Ascending aorta (tissue), 2 donors: ENCODE data around the gene PNO1. TPM values are rescaled to one million over a fixed set of nuclear protein-coding genes. Genes with fewer than 3 reads are reported as not detected.
A peak's percentile ranks its signal among the peaks of the same experiment; 100 is the strongest.

Source experiments
- DNase-seq, 2 donors: peaks; one replicate each; pipeline ENCODE4 v3.0.0-alpha.2; 2019; ENCODE audit warnings: low spot score in 2 of 2
- H3K27ac ChIP-seq, 2 donors: fragments of 200-600 bp; sonication (generic); one replicate each; pipeline ENCODE4 v1.5.1; 2016 to 2017; ENCODE audit warnings: mild to moderate bottlenecking in 1 of 2
- H3K27me3 ChIP-seq: fragments of 200-600 bp; sonication (generic); one replicate; pipeline ENCODE4 v1.5.1; 2017
- H3K36me3 ChIP-seq, 2 donors: fragments of 200-600 bp; sonication (generic); one replicate each; pipeline ENCODE4 v1.5.1; 2016
- H3K4me1 ChIP-seq, 2 donors: fragments of 200-600 bp; sonication (generic); one replicate each; pipeline ENCODE4 v1.5.1; 2016 to 2017; ENCODE audit warnings: mild to moderate bottlenecking in 1 of 2
- H3K4me3 ChIP-seq, 2 donors: fragments of 200-600 bp; sonication (generic); one replicate each; pipeline ENCODE4 v1.5.1; 2016 to 2017; ENCODE audit warnings: mild to moderate bottlenecking in 1 of 2
- H3K9me3 ChIP-seq, 2 donors: fragments of 200-600 bp; sonication (generic); one replicate each; pipeline ENCODE4 v1.5.1; 2016
- intact Hi-C: fragments of 100-400 bp; cut with DNase I; formaldehyde crosslinking; loops from one replicate; pipeline ENCODE4 v1.15.1; 2023
- total RNA-seq: library from RNA; depleted of rRNA; stranded (reverse); fragments of >200 nt; gene quantifications from one replicate; pipeline ENCODE4 v1.1.0, GENCODE V29; 2016
- TF ChIP-seq, protein P1 (sequence below), 3 experiments: fragments of 200-600 bp in 2 of 3; fragments of 450-650 bp in 1 of 3; sonication (generic) in 2 of 3; IDR thresholded peaks; one replicate each; pipeline ENCODE4 v1.5.1; 2016 to 2019; ENCODE audit warnings: antibody characterized with exemption in 3 of 3, mild to moderate bottlenecking in 1 of 3, moderate library complexity in 1 of 3

PNO1 gene
- total RNA-seq, 1 donor from 2014 or later: 5.4 TPM

DNA sequence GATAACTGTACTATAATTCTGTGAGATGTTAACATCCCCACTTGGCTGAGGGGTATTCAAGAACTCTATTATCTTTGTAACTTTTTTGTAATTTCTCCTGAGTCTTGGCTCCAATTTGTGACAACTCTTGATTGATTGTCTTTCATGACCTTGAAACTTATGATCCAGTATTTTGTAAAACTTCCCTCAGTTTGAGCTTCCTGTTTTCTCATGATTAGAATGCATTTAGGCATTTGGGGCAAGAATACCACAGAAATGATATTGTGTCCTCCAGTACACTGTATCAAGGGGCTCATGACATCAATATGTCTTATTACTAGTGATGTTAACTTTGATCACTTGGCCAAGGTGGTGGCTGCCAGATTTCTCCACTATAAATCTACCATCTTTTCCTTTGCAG, 37.4 kb downstream of the PNO1 start:
- no peak for DNase-seq
- no peaks in the 10 kb centered on the region for H3K27me3 ChIP-seq
- TF ChIP-seq, protein P1, sequence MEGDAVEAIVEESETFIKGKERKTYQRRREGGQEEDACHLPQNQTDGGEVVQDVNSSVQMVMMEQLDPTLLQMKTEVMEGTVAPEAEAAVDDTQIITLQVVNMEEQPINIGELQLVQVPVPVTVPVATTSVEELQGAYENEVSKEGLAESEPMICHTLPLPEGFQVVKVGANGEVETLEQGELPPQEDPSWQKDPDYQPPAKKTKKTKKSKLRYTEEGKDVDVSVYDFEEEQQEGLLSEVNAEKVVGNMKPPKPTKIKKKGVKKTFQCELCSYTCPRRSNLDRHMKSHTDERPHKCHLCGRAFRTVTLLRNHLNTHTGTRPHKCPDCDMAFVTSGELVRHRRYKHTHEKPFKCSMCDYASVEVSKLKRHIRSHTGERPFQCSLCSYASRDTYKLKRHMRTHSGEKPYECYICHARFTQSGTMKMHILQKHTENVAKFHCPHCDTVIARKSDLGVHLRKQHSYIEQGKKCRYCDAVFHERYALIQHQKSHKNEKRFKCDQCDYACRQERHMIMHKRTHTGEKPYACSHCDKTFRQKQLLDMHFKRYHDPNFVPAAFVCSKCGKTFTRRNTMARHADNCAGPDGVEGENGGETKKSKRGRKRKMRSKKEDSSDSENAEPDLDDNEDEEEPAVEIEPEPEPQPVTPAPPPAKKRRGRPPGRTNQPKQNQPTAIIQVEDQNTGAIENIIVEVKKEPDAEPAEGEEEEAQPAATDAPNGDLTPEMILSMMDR (IDR thresholded peaks at IDR 0.05): no peak
- no peaks in the 10 kb centered on the region for H3K36me3 ChIP-seq
- H3K9me3 ChIP-seq: no peaks in the 10 kb centered on the region
- peak overlapping the region in 1 of 2 donors; percentile 15 for H3K27ac ChIP-seq
- intact Hi-C loops: loop anchor here (5.0 kb wide), 1 partner anchor 247 kb away; no protein-coding TSS in a partner anchor
- H3K4me3 ChIP-seq: no peak overlapping the region
- H3K4me1 ChIP-seq: peaks cover 0 to 25% of the 10 kb centered on the region in 2 donors

DNA sequence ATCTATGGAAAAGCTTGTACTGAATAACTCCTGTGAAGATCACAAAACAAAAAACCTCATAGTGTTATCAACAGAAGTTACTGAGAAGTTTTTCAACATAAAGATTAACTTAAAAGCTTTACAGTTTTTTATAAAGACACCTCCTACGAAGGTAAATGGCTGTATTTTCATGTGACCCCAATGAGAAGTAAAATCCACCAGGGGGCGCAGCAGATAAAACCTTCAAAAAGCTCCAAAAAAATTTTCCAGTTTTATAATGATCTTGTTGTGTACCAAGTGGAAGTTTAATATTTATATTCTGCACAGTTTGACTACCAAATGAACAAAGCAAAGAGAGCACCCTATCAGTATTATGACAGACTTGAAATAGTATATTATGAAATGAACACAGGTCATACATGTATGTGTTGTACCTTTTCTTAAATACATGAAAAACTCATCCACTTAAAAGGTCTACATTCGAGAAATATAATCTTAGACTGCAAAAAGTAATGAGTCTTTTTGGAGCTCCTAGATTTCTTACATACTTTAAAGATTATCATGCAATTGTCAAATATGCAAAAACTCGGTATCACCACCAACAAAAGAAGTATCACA, 38.5 kb downstream of the PNO1 start:
- no peaks in the 10 kb centered on the region for H3K36me3 ChIP-seq
- TF ChIP-seq, protein P1 (IDR thresholded peaks at IDR 0.05): peak; percentile 53 to 74 (median 58)
- no peaks in the 10 kb centered on the region for H3K27me3 ChIP-seq
- peaks cover 0 to 25% of the 10 kb centered on the region in 2 donors for H3K4me1 ChIP-seq
- H3K9me3 ChIP-seq: no peaks in the 10 kb centered on the region
- H3K4me3 ChIP-seq: no peak overlapping the region
- intact Hi-C loops: loop anchor here (1.0 to 5.0 kb wide), 3 partner anchors 56 to 246 kb away; partner anchors contain the start of gene PPP3R1
- no peak overlapping the region for H3K27ac ChIP-seq
- no peak for DNase-seq

DNA sequence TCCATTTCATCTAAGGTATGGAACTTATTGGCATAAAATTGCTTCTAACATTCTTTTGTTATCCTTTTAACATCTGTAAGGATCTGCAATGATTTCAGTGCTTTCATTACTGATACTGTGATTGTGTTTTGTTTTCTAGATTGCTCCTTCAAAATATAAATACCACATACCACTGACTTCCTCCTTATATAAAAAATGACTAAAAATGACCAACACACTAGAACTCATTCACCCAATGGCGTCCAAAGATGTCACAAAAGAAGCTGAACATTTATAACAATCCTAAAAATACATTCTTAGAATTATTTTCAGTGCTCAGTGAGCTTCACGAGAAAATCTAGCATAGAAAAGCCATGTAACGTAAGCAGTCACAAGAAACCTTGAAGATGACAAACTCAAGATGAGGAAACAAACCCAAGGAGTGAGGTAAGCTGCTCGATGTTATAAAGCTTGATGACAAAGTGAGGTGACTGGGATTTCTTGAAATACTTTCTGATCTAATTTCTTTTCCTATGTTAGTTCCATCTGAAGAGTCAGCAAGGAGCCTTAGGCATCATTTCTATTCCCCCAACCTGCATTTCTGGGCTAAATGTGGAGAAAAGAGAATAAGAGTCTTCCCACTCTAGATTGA, 42.6 kb downstream of the PNO1 start:
- Histone ChIP-seq H3K27ac (no peak overlapping the region), H3K27me3 (no peaks in the 10 kb centered on the region), H3K9me3 (no peaks in the 10 kb centered on the region), H3K4me1 (peaks cover 0 to 10% of the 10 kb centered on the region in 2 donors), H3K36me3 (peaks cover 0 to 3% of the 10 kb centered on the region in 2 donors), H3K4me3 (no peak overlapping the region)
- TF ChIP-seq, protein P1 (IDR thresholded peaks at IDR 0.05): no peak
- intact Hi-C loops: no loop called here
- DNase-seq: no peak

DNA sequence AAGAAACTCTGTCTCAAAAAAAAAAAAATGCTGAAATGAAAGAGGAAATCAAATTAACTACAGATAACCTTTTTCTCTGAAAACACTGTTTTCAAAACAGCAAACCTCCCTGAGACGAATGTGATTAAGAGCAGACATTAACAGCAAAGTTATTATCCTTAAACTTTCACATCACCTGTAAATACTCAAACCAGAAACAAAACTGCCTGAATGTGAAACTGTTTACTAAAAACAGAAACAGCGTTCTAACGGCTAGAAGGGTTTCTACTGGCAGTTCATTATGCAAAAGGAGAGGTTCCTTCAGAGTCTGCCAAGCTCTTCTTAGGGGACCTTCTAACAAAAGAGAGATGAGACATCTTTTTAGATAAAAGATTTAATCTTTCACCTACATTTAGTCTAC, 45.9 kb downstream of the PNO1 start:
- H3K4me1 ChIP-seq: peaks cover 0 to 8% of the 10 kb centered on the region in 2 donors
- DNase-seq: no peak
- intact Hi-C loops: no loop called here
- TF ChIP-seq, protein P1 (IDR thresholded peaks at IDR 0.05): no peak
- no peaks in the 10 kb centered on the region for H3K9me3 ChIP-seq
- H3K36me3 ChIP-seq: peaks cover 0 to 3% of the 10 kb centered on the region in 2 donors
- H3K27ac ChIP-seq: no peak overlapping the region
- no peak overlapping the region for H3K4me3 ChIP-seq
- no peaks in the 10 kb centered on the region for H3K27me3 ChIP-seq

DNA sequence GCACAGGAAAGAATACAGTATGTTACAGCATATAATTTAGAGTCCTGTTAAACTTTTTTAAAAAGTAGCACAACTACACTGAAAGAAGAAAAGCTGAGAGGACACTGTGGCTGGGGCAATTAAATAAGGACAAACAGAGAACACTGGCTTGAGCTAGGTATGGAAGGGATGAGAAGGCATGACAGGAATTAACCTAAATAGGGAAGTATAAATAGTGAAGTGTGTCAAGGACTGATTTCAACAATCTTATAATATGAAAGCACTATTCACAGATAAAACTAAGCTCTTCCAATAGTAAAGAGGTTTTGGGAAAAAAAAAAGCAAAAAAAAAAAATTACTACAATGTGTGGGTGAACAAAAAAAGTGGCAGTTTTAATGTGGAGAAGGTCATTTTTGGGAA, 49.1 kb downstream of the PNO1 start:
- intact Hi-C loops: no loop called here
- Histone ChIP-seq H3K36me3 (peaks cover 0 to 8% of the 10 kb centered on the region in 2 donors), H3K4me1 (peaks cover 0 to 9% of the 10 kb centered on the region in 2 donors), H3K9me3 (no peaks in the 10 kb centered on the region), H3K4me3 (no peak overlapping the region), H3K27me3 (no peaks in the 10 kb centered on the region), H3K27ac (no peak overlapping the region)
- TF ChIP-seq, protein P1 (IDR thresholded peaks at IDR 0.05): no peak
- DNase-seq: no peak
